ENCODE data around the gene COL27A1.

DNA sequence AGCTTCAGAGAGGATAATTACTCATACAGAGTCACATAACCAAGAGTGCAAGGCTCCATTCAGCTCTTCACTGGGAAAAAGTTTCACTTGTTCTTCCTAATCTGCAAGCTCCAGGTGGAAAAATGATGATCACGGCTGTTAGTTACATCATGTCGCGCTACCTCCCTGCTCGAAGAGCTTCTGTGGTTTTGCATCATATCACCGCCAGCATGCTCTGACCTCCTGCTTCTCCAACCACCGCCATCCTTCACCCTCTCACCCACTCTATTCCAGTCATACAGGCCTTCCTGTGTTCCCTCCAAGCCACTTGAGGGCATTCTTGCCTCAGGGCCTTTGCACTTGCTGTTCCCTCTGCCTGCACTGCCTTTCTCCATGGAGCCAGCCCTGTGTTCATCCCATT, 47.1 kb downstream of the COL27A1 start:
- TF ChIP-seq POLR2A (IDR thresholded peaks at IDR 0.05): no peak
- TF ChIP-seq, protein P1, sequence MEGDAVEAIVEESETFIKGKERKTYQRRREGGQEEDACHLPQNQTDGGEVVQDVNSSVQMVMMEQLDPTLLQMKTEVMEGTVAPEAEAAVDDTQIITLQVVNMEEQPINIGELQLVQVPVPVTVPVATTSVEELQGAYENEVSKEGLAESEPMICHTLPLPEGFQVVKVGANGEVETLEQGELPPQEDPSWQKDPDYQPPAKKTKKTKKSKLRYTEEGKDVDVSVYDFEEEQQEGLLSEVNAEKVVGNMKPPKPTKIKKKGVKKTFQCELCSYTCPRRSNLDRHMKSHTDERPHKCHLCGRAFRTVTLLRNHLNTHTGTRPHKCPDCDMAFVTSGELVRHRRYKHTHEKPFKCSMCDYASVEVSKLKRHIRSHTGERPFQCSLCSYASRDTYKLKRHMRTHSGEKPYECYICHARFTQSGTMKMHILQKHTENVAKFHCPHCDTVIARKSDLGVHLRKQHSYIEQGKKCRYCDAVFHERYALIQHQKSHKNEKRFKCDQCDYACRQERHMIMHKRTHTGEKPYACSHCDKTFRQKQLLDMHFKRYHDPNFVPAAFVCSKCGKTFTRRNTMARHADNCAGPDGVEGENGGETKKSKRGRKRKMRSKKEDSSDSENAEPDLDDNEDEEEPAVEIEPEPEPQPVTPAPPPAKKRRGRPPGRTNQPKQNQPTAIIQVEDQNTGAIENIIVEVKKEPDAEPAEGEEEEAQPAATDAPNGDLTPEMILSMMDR (IDR thresholded peaks at IDR 0.05): no peak
- TF ChIP-seq POLR2AphosphoS5 (IDR thresholded peaks at IDR 0.05): no peak
- TF ChIP-seq EP300 (IDR thresholded peaks at IDR 0.05): no peak
